CD4-positive, alpha-beta T cell (primary cell): ENCODE data around the gene NDOR1. TPM values are rescaled to one million over a fixed set of nuclear protein-coding genes. Genes with fewer than 3 reads are reported as not detected.
A peak's percentile ranks its signal among the peaks of the same experiment; 100 is the strongest.

Source experiments
- ATAC-seq: fragments of 200-7000 bp; cut with Tn5 transposase; one replicate; pipeline ENCODE4 v1.10.0; 2022; ENCODE audit warnings: mild to moderate bottlenecking; ENCODE audit not compliant: poor library complexity
- CTCF ChIA-PET: fragments of 350-600 bp; sonication (Branson Sonifier 250); formaldehyde crosslinking; loops from one replicate; lab custom pipeline; 2021; ENCODE audit warnings: antibody characterized with exemption, inconsistent platforms; lab: Charles Lee
- POLR2A ChIA-PET: fragments of 350-600 bp; sonication (Branson Sonifier 250); formaldehyde crosslinking; loops from one replicate; lab custom pipeline; 2021; ENCODE audit warnings: antibody characterized with exemption, inconsistent platforms; lab: Charles Lee
- DNase-seq, 14 experiments: peaks; one replicate each; pipeline ENCODE4 v3.0.0-alpha.2; 2013 to 2020; ENCODE audit warnings: mixed read lengths in 2 of 14
- H3K27ac ChIP-seq, 2 donors: one replicate each; pipeline versions ENCODE4 v1.5.1 to v1.7.0; 2013; ENCODE audit warnings: low read length in 2 of 2, low read depth in 1 of 2, mild to moderate bottlenecking in 1 of 2
- H3K27me3 ChIP-seq, 2 experiments: 1 replicate in 1 of 2; 2 replicates in 1 of 2; pipeline versions ENCODE4 v1.6.1 to v1.7.0; 2013; ENCODE audit warnings: low read length in 2 of 2, control low read depth in 1 of 2, mild to moderate bottlenecking in 1 of 2, moderate library complexity in 1 of 2; ENCODE audit not compliant: insufficient read depth in 2 of 2, control insufficient read depth in 1 of 2
- H3K36me3 ChIP-seq: one replicate; pipeline ENCODE4 v1.6.1; 2013; ENCODE audit warnings: low read length, control low read depth; ENCODE audit not compliant: insufficient read depth
- H3K4me1 ChIP-seq: one replicate; pipeline ENCODE4 v1.6.1; 2013; ENCODE audit warnings: low read length, control low read depth; ENCODE audit not compliant: insufficient read depth
- H3K4me3 ChIP-seq: one replicate; pipeline ENCODE4 v1.5.1; 2013; ENCODE audit warnings: mild to moderate bottlenecking, low read length, moderate library complexity
- H3K9me3 ChIP-seq, 2 experiments: 1 replicate in 1 of 2; 2 replicates in 1 of 2; pipeline versions ENCODE4 v1.6.1 to v1.7.0; 2013; ENCODE audit warnings: low read length in 2 of 2, mild to moderate bottlenecking in 2 of 2, control low read depth in 1 of 2, moderate library complexity in 1 of 2; ENCODE audit not compliant: control insufficient read depth in 1 of 2, insufficient read depth in 1 of 2
- H3K27ac Mint-ChIP-seq: one replicate; pipeline ENCODE4 v1.8.0; 2020; ENCODE audit warnings: mixed read lengths
- H3K27me3 Mint-ChIP-seq: one replicate; pipeline ENCODE4 v1.8.0; 2021; ENCODE audit warnings: mixed read lengths
- H3K36me3 Mint-ChIP-seq: one replicate; pipeline ENCODE4 v1.8.0; 2021; ENCODE audit warnings: low read depth, mixed read lengths
- H3K4me1 Mint-ChIP-seq: one replicate; pipeline ENCODE4 v1.8.0; 2021; ENCODE audit warnings: low read depth, mixed read lengths
- H3K4me3 Mint-ChIP-seq: one replicate; pipeline ENCODE4 v1.8.0; 2020; ENCODE audit warnings: mild to moderate bottlenecking, mixed read lengths
- H3K9me3 Mint-ChIP-seq: one replicate; pipeline ENCODE4 v1.8.0; 2020; ENCODE audit warnings: mixed read lengths
- CTCF ChIP-seq: fragments of 200-600 bp; IDR thresholded peaks from one replicate; pipeline ENCODE4 v1.8.0; 2022; ENCODE audit warnings: antibody characterized with exemption, mild to moderate bottlenecking
- intact Hi-C, 2 experiments: fragments of 100-400 bp; cut with DNase I in 1 of 2; cut with micrococcal nuclease in 1 of 2; formaldehyde crosslinking; loops; one replicate each; pipeline versions ENCODE4 v1.15.1 to v1.9.0; 2023 to 2025; cut with DNase I, micrococcal nuclease
- total RNA-seq, 174 experiments: library from RNA in 2 of 174; stranded (reverse) in 2 of 174; gene quantifications; one replicate each; pipeline ENCODE4 v1.2.3 and lab custom pipeline; 2021 to 2026

The NDOR1 gene
- total RNA-seq, 2 experiments from 2014 or later: 22.8 to 25.3 TPM

GRCh38 chr9:137188086-137188489 is 17.4 kb upstream of the NDOR1 start:
- intact Hi-C loops: loop anchor here (1.0 to 5.0 kb wide), 5 partner anchors 17 to 59 kb away; partner anchors contain the start of genes NDOR1 (in 1 of the 2), RNF208 (in 1 of the 2) and TMEM203 (in 1 of the 2)
- peak overlapping the region; percentile 86 to 92 for H3K27ac ChIP-seq
- H3K4me1 Mint-ChIP-seq: peaks cover 29% of the 10 kb centered on the region
- peak overlapping the region; percentile 93 for H3K4me3 Mint-ChIP-seq
- peak overlapping the region; percentile 79 for H3K27ac Mint-ChIP-seq
- DNase-seq: no peak
- peak overlapping the region; percentile 100 for H3K4me3 ChIP-seq
- TF ChIP-seq CTCF: no peak
- H3K27me3 Mint-ChIP-seq: no peaks in the 10 kb centered on the region
- ChIA-PET POLR2A (interaction anchor here (0.9 to 3.5 kb wide), 12 partner anchors 11 to 460 kb away, joined by 3 to 39 read pairs (median 7); partner anchors contain the start of genes MAN1B1, NELFB, RNF208 and TPRN), CTCF (interaction anchor here (0.6 to 2.8 kb wide), 6 partner anchors 13 to 256 kb away, joined by 4 to 14 read pairs (median 6); partner anchors contain the start of genes RNF224 and TPRN)
- peaks cover 48% of the 10 kb centered on the region for H3K36me3 ChIP-seq
- no peak for ATAC-seq
- no peaks in the 10 kb centered on the region for H3K9me3 Mint-ChIP-seq
- H3K36me3 Mint-ChIP-seq: peaks cover 54% of the 10 kb centered on the region
- H3K4me1 ChIP-seq: peaks cover 50% of the 10 kb centered on the region
- H3K9me3 ChIP-seq: no peaks in the 10 kb centered on the region
- no peaks in the 10 kb centered on the region for H3K27me3 ChIP-seq

GRCh38 chr9:137188490-137189296 is 16.8 kb upstream of the NDOR1 start, which contains the start of the genes ANAPC2 and SSNA1:
Gene ANAPC2 (minus strand): TSS chr9:137188560. CDS start chr9:137188532, 28 bp downstream.
Gene SSNA1 (plus strand): TSS chr9:137188676. CDS start chr9:137188727, 51 bp downstream.
- CTCF ChIA-PET: interaction anchor here (0.6 to 2.8 kb wide), 14 partner anchors 12 to 257 kb away, joined by 3 to 14 read pairs (median 4); partner anchors contain the start of genes RNF224, TPRN and TUBB4B
- POLR2A ChIA-PET: interaction anchor here (0.7 to 3.5 kb wide), 16 partner anchors 8 to 461 kb away, joined by 3 to 39 read pairs (median 6); partner anchors contain the start of genes MAN1B1, NELFB, RNF208 and TPRN
- ATAC-seq (peak; percentile 79), DNase-seq (peak; percentile 83 to 98 (median 90))
- Histone ChIP-seq H3K27me3 (no peaks in the 10 kb centered on the region), H3K36me3 (peaks cover 42% of the 10 kb centered on the region), H3K9me3 (no peaks in the 10 kb centered on the region), H3K4me1 (peaks cover 50% of the 10 kb centered on the region), H3K4me3 (peak within 1 kb of the TSS; percentile 100), H3K27ac (peak within 1 kb of the TSS; percentile 86 to 92)
- H3K27me3 Mint-ChIP-seq: no peaks in the 10 kb centered on the region
- intact Hi-C loops: loop anchor here (1.0 to 5.0 kb wide), 6 partner anchors 10 to 60 kb away; partner anchors contain the start of genes NDOR1 (in 1 of the 2), RNF208 (in 1 of the 2) and TMEM203 (in 1 of the 2)
- peak; percentile 48 for TF ChIP-seq CTCF
- H3K4me1 Mint-ChIP-seq: peaks cover 29% of the 10 kb centered on the region
- no peaks in the 10 kb centered on the region for H3K9me3 Mint-ChIP-seq
- peak within 1 kb of the TSS; percentile 94 for H3K4me3 Mint-ChIP-seq
- peak within 1 kb of the TSS; percentile 79 for H3K27ac Mint-ChIP-seq
- peaks cover 48% of the 10 kb centered on the region for H3K36me3 Mint-ChIP-seq
